Hepatocyte (in vitro differentiated cells): ENCODE results near the gene DEFB131B. TPM values are rescaled to one million over a fixed set of nuclear protein-coding genes. Genes with fewer than 3 reads are reported as not detected.
"Not testable (repeated sequence)": the region's sequence is repeated elsewhere in the genome, so short reads cannot be mapped to it uniquely, and the experiment has no call there.

Source experiments
- DNase-seq: peaks from one replicate; pipeline ENCODE4 v3.0.0-alpha.2; 2016; ENCODE audit warnings: low spot score
- H2AFZ ChIP-seq: fragments of 200-600 bp; sonication (generic); 2 replicates; pipeline ENCODE4 v1.6.0; 2016; ENCODE audit warnings: antibody characterized with exemption, mild to moderate bottlenecking
- H3K27ac ChIP-seq: fragments of 200-600 bp; sonication (generic); 2 replicates; pipeline ENCODE4 v1.5.1; 2016; ENCODE audit warnings: mild to moderate bottlenecking
- H3K27me3 ChIP-seq: fragments of 200-600 bp; sonication (generic); 2 replicates; pipeline ENCODE4 v1.6.1; 2016
- H3K36me3 ChIP-seq: fragments of 200-600 bp; sonication (generic); replicated peaks from 2 replicates; pipeline ENCODE4 v1.5.1; 2016; ENCODE audit warnings: low read depth; ENCODE audit not compliant: insufficient read depth
- H3K4me1 ChIP-seq: fragments of 200-600 bp; sonication (generic); 2 replicates; pipeline ENCODE4 v1.5.1; 2016; ENCODE audit warnings: mild to moderate bottlenecking, moderate library complexity; ENCODE audit not compliant: insufficient read depth
- H3K4me2 ChIP-seq: fragments of 200-600 bp; sonication (generic); 2 replicates; pipeline ENCODE4 v1.6.0; 2016
- H3K4me3 ChIP-seq: fragments of 200-600 bp; sonication (generic); 2 replicates; pipeline ENCODE4 v1.5.1; 2016; ENCODE audit warnings: mild to moderate bottlenecking
- H3K79me2 ChIP-seq: fragments of 200-600 bp; sonication (generic); 2 replicates; pipeline ENCODE4 v1.6.0; 2017; ENCODE audit warnings: mild to moderate bottlenecking
- H3K9me2 ChIP-seq: fragments of 200-600 bp; sonication (generic); replicated peaks from 2 replicates; pipeline ENCODE4 v1.6.0; 2017; ENCODE audit warnings: mild to moderate bottlenecking; ENCODE audit not compliant: insufficient read depth
- H3K9me3 ChIP-seq: fragments of 200-600 bp; sonication (generic); 2 replicates; pipeline ENCODE4 v1.5.1; 2016; ENCODE audit warnings: low read depth, mild to moderate bottlenecking
- H4K20me1 ChIP-seq: fragments of 200-600 bp; sonication (generic); 2 replicates; pipeline ENCODE4 v1.6.0; 2016; ENCODE audit warnings: mild to moderate bottlenecking; ENCODE audit not compliant: insufficient read depth, poor library complexity, severe bottlenecking
- CTCF ChIP-seq: fragments of 200-600 bp; sonication (generic); IDR thresholded peaks from 2 replicates; pipeline ENCODE4 v1.5.1; 2016; ENCODE audit warnings: antibody characterized with exemption, mild to moderate bottlenecking; ENCODE audit not compliant: poor library complexity
- WGBS: methylation state at CpG from one replicate; pipeline ENCODE4 v1.1.6; 2016; ENCODE audit warnings: low lambda C conversion rate; ENCODE audit errors: missing lambda C conversion rate; 5-methylcytosine and 5-hydroxymethylcytosine counted together
- polyA plus RNA-seq: library from polyadenylated mRNA; unstranded; fragments of >200 nt; fragmentation: Nextera tagmentation; extraction: Ambion mirVana; gene quantifications from 2 replicates; pipeline ENCODE4 v1.2.1, GENCODE V29; 2016
- total RNA-seq: library from RNA; depleted of rRNA; stranded (reverse); fragments of >200 nt; gene quantifications from 2 replicates; pipeline ENCODE4 v1.2.3, GENCODE V29; 2014

DEFB131B gene
- total and polyA plus RNA-seq, 2 experiments from 2014 or later: not detected

- not testable (repeated sequence) for DNase-seq, H3K4me2 ChIP-seq, H2AFZ ChIP-seq, H3K27me3 ChIP-seq, H3K9me2 ChIP-seq, H3K27ac ChIP-seq, H4K20me1 ChIP-seq, H3K4me3 ChIP-seq, H3K4me1 ChIP-seq, H3K9me3 ChIP-seq, H3K36me3 ChIP-seq, H3K79me2 ChIP-seq
- 85% methylated on average over 2 of the region's 2 CpGs for WGBS
Measured at GRCh38 chr11:71855880-71856279, 22.4 kb upstream of the DEFB131B start.

GRCh38 chr11:71860835-71861234, 17.4 kb upstream of the DEFB131B start:
- H3K9me2 ChIP-seq, H3K9me3 ChIP-seq, H3K27ac ChIP-seq, H3K36me3 ChIP-seq, H3K4me3 ChIP-seq, H2AFZ ChIP-seq, H3K4me1 ChIP-seq, H4K20me1 ChIP-seq, DNase-seq, H3K79me2 ChIP-seq, H3K4me2 ChIP-seq, H3K27me3 ChIP-seq: not testable (repeated sequence)
- 99% methylated on average over 3 of the region's 3 CpGs for WGBS

- H3K9me3 ChIP-seq, H3K79me2 ChIP-seq, H3K9me2 ChIP-seq, H3K4me1 ChIP-seq, H3K4me2 ChIP-seq, H3K27me3 ChIP-seq, H3K27ac ChIP-seq, H2AFZ ChIP-seq, H3K4me3 ChIP-seq, H3K36me3 ChIP-seq, H4K20me1 ChIP-seq: not testable (repeated sequence)
- peak; percentile 75 for DNase-seq
- WGBS: 71% methylated on average over 3 of the region's 3 CpGs
- peak; percentile 67 for TF ChIP-seq CTCF
Measured at GRCh38 chr11:71863978-71864627, 14.2 kb upstream of the DEFB131B start.

- WGBS: 67% methylated on average over 1 of the region's 1 CpG
- H3K36me3 ChIP-seq, H2AFZ ChIP-seq, H3K4me3 ChIP-seq, H3K9me2 ChIP-seq, H4K20me1 ChIP-seq, H3K27ac ChIP-seq, H3K79me2 ChIP-seq, H3K4me2 ChIP-seq, H3K4me1 ChIP-seq, H3K9me3 ChIP-seq, DNase-seq, H3K27me3 ChIP-seq: not testable (repeated sequence)
Measured at GRCh38 chr11:71867209-71867608, 11.0 kb upstream of the DEFB131B start.

- not testable (repeated sequence) for H4K20me1 ChIP-seq, DNase-seq, H3K4me2 ChIP-seq, H3K27ac ChIP-seq, H3K4me1 ChIP-seq, H3K9me3 ChIP-seq, H3K9me2 ChIP-seq, H3K27me3 ChIP-seq, H2AFZ ChIP-seq, H3K79me2 ChIP-seq, H3K4me3 ChIP-seq, H3K36me3 ChIP-seq
- 79% methylated on average over 3 of the region's 3 CpGs for WGBS
Measured at GRCh38 chr11:71869931-71870330, 8.3 kb upstream of the DEFB131B start.

GRCh38 chr11:71870661-71871060, 7.6 kb upstream of the DEFB131B start:
- not testable (repeated sequence) for H3K79me2 ChIP-seq, DNase-seq

GRCh38 chr11:71876262-71876661, 2.0 kb upstream of the DEFB131B start:
- H3K9me2 ChIP-seq, H3K27ac ChIP-seq, H3K4me1 ChIP-seq, H3K4me2 ChIP-seq, H3K79me2 ChIP-seq, DNase-seq, H3K4me3 ChIP-seq, H3K36me3 ChIP-seq, H3K9me3 ChIP-seq, H3K27me3 ChIP-seq, H4K20me1 ChIP-seq, H2AFZ ChIP-seq: not testable (repeated sequence)
- WGBS: 84% methylated on average over 2 of the region's 2 CpGs

More at GRCh38 chr11:71870661-71871060, 7.6 kb upstream of the DEFB131B start:
- not testable (repeated sequence) for H3K4me3 ChIP-seq, H3K9me3 ChIP-seq, H3K9me2 ChIP-seq, H3K36me3 ChIP-seq, H3K27ac ChIP-seq, H3K4me2 ChIP-seq, H3K4me1 ChIP-seq, H4K20me1 ChIP-seq, H2AFZ ChIP-seq, H3K27me3 ChIP-seq

GRCh38 chr11:71885806-71886205, 7.6 kb downstream of the DEFB131B start:
- H3K27me3 ChIP-seq, H4K20me1 ChIP-seq, H3K27ac ChIP-seq, H3K9me3 ChIP-seq, H3K4me2 ChIP-seq, H3K4me3 ChIP-seq, H3K36me3 ChIP-seq, H3K4me1 ChIP-seq, H3K9me2 ChIP-seq, H2AFZ ChIP-seq, DNase-seq, H3K79me2 ChIP-seq: not testable (repeated sequence)
- 98% methylated on average over 12 of the region's 12 CpGs for whole genome bisulfite sequencing
